Uterus (tissue), 2 donors: ENCODE results near the gene RIMS1.

Source experiments
- POLR2A ChIP-seq, 2 donors: fragments of 450-650 bp; IDR thresholded peaks; one replicate each; pipeline ENCODE4 v1.6.1; 2016; ENCODE audit warnings: antibody characterized with exemption in 2 of 2, mild to moderate bottlenecking in 1 of 2, moderate library complexity in 1 of 2
- TF ChIP-seq, protein P1 (sequence below), 4 experiments: fragments of 200-600 bp in 2 of 4; fragments of 450-650 bp in 2 of 4; sonication (generic) in 2 of 4; IDR thresholded peaks; one replicate each; pipeline ENCODE4 v1.5.1; 2016 to 2019; ENCODE audit warnings: antibody characterized with exemption in 4 of 4, mild to moderate bottlenecking in 2 of 4, moderate library complexity in 1 of 4

DNA sequence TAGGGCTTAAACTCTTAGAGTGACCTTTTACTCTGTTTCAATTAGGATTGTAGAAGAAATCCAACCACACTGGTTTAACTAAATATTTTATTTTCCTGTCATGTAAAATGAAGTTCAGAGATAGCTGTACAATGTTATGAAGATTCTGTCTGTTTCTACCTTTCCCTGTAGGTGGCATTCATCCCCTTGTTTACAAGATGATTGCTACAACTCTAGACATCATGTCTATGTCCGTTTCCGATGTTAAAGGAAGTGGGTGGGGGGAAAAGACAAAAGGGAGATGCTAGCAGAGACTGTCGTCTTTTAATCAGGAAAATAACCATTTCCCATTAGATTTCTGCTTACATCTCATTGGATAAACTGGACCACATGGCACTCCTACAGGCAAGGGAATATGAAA lies 30.9 kb upstream of the RIMS1 start:
- TF ChIP-seq POLR2A (IDR thresholded peaks at IDR 0.05), result no peak
- TF ChIP-seq, protein P1, sequence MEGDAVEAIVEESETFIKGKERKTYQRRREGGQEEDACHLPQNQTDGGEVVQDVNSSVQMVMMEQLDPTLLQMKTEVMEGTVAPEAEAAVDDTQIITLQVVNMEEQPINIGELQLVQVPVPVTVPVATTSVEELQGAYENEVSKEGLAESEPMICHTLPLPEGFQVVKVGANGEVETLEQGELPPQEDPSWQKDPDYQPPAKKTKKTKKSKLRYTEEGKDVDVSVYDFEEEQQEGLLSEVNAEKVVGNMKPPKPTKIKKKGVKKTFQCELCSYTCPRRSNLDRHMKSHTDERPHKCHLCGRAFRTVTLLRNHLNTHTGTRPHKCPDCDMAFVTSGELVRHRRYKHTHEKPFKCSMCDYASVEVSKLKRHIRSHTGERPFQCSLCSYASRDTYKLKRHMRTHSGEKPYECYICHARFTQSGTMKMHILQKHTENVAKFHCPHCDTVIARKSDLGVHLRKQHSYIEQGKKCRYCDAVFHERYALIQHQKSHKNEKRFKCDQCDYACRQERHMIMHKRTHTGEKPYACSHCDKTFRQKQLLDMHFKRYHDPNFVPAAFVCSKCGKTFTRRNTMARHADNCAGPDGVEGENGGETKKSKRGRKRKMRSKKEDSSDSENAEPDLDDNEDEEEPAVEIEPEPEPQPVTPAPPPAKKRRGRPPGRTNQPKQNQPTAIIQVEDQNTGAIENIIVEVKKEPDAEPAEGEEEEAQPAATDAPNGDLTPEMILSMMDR (IDR thresholded peaks at IDR 0.05), result no peak
